HG02884 (cell line): ENCODE results near the gene CXCL9.
"Not testable (repeated sequence)": the region's sequence is repeated elsewhere in the genome, so short reads cannot be mapped to it uniquely, and the experiment has no call there.

Experiments
- ATAC-seq: cut with Tn5 transposase; IDR thresholded peaks from one replicate; pipeline ENCODE4 v1.9.1; 2021; ENCODE audit warnings: mild to moderate bottlenecking, moderate library complexity; ENCODE audit not compliant: unreplicated experiment

The CXCL9 gene

DNA sequence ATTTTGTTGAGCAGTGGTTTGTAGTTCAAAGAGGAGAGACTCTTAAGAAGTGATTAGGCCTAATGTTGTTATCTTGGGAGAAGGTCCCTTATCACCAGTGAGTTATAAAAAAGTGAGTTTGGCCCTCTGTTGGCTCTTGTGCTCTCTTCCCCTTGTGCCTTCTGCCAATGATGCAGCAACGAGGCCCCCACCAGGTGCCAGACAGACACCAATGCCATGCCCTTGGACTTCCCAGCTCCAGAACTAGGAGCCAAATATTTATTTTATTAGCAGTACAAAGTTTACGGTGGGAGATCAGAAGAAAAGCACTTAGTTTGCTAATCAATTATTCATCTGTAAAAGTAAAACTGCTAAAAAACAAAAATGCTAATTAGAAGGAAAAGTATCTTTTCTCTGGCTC lies 43.8 kb downstream of the CXCL9 start:
- ATAC-seq = no peak

GRCh38 chr4:75962072-75962471 lies 45.2 kb downstream of the CXCL9 start:
- ATAC-seq = not testable (repeated sequence)

DNA sequence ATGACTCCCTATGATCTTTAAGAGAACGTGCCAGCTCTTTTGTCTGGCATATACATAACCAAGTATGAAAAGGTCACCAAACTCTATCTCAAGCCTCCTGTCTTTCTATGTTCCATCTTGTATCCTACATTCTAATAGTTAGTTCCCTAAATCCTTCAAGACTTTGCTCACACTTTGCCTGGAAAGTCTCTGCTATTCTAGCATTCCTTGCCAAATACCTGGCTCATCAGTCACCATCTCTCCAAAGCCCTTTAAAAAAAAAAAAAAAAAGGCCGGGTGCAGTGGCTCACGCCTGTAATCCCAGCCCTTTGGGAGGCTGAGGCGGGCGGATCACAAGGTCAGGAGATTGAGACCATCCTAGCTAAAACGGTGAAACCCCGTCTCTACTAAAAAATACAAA lies 48.8 kb downstream of the CXCL9 start:
- not testable (repeated sequence) for ATAC-seq

GRCh38 chr4:75954811-75955210 lies 52.5 kb downstream of the CXCL9 start:
- not testable (repeated sequence) for ATAC-seq

GRCh38 chr4:75953509-75953908 lies 53.8 kb downstream of the CXCL9 start:
- ATAC-seq = no peak
